OCI-LY7 (cell line): ENCODE results near the gene ORMDL2. TPM values are rescaled to one million over a fixed set of nuclear protein-coding genes. Genes with fewer than 3 reads are reported as not detected.

Experiments used
- BruUV-seq: library from RNA; stranded (reverse); fragments of 400-500 nt; replicated peaks from 2 replicates; lab custom pipeline; 2021; lab: Mats Ljungman, UMichigan
- CTCF ChIA-PET: fragments of 300-600 bp; sonication (Branson Sonifier 250); formaldehyde crosslinking; loops from one replicate; lab custom pipeline; 2022; ENCODE audit warnings: antibody characterized with exemption; ENCODE audit not compliant: unreplicated experiment; lab: Charles Lee
- POLR2A ChIA-PET: fragments of 300-600 bp; sonication (Branson Sonifier 250); formaldehyde crosslinking; loops from one replicate; lab custom pipeline; 2022; ENCODE audit warnings: antibody characterized with exemption; lab: Charles Lee
- DNase-seq: peaks from one replicate; pipeline ENCODE4 v3.0.0-alpha.2; 2015; ENCODE audit warnings: low spot score
- H2AFZ ChIP-seq: fragments of 200-600 bp; sonication (generic), shearing (Covaris generic); 2 replicates; pipeline ENCODE4 v1.6.1; 2014; ENCODE audit warnings: mild to moderate bottlenecking, antibody characterized with exemption, low read length, moderate library complexity
- H3K27ac ChIP-seq: fragments of 200-600 bp; sonication (generic); 2 replicates; pipeline ENCODE4 v1.5.1; 2014; ENCODE audit warnings: mixed run types, low read depth, mild to moderate bottlenecking, moderate library complexity, low read length, inconsistent platforms; ENCODE audit not compliant: poor library complexity, severe bottlenecking
- H3K36me3 ChIP-seq: fragments of 200-600 bp; sonication (generic); 2 replicates; pipeline ENCODE4 v1.6.1; 2014; ENCODE audit warnings: mild to moderate bottlenecking, antibody characterized with exemption, low read length, moderate library complexity, mixed read lengths; ENCODE audit not compliant: insufficient read depth
- H3K4me1 ChIP-seq: fragments of 200-600 bp; sonication (generic); 2 replicates; pipeline ENCODE4 v1.5.1; 2014; ENCODE audit warnings: mild to moderate bottlenecking, low read length; ENCODE audit not compliant: insufficient read depth, poor library complexity, severe bottlenecking
- H3K4me2 ChIP-seq: fragments of 200-600 bp; sonication (generic); 2 replicates; pipeline ENCODE4 v1.6.1; 2014; ENCODE audit warnings: mild to moderate bottlenecking, low read length
- H3K4me3 ChIP-seq: fragments of 200-600 bp; sonication (generic); 2 replicates; pipeline ENCODE4 v1.5.1; 2014; ENCODE audit warnings: mild to moderate bottlenecking, low read depth, low read length; ENCODE audit not compliant: poor library complexity, severe bottlenecking
- H3K79me2 ChIP-seq: fragments of 200-600 bp; sonication (generic); 2 replicates; pipeline ENCODE4 v1.6.1; 2016; ENCODE audit warnings: low read depth, mild to moderate bottlenecking, low read length, moderate library complexity, mixed read lengths; ENCODE audit not compliant: insufficient read depth
- H3K9me2 ChIP-seq: fragments of 200-600 bp; sonication (generic); 2 replicates; pipeline ENCODE4 v1.6.1; 2016; ENCODE audit warnings: mild to moderate bottlenecking, low read length, mixed read lengths; ENCODE audit not compliant: insufficient read depth
- H3K9me3 ChIP-seq: fragments of 200-600 bp; sonication (generic); 2 replicates; pipeline ENCODE4 v1.6.1; 2014; ENCODE audit warnings: mild to moderate bottlenecking, mixed run types, low read length, mixed read lengths
- H4K20me1 ChIP-seq: fragments of 200-600 bp; sonication (generic); 2 replicates; pipeline ENCODE4 v1.6.1; 2014; ENCODE audit warnings: mild to moderate bottlenecking, antibody characterized with exemption, low read length, moderate library complexity, mixed read lengths; ENCODE audit not compliant: insufficient read depth
- EZH2phosphoT487 ChIP-seq: fragments of 200-600 bp; sonication (generic); IDR thresholded peaks from 2 replicates; pipeline ENCODE4 v1.6.1; 2018; ENCODE audit warnings: low read depth, borderline replicate concordance, mild to moderate bottlenecking, mixed run types, antibody characterized with exemption, low read length, moderate library complexity, mixed read lengths
- intact Hi-C: fragments of 100-400 bp; cut with micrococcal nuclease; formaldehyde crosslinking; loops from one replicate; pipeline ENCODE4 v1.10.0; 2022; ENCODE audit not compliant: unreplicated experiment
- total RNA-seq, 2 experiments: library from RNA; depleted of rRNA in 1 of 2; stranded (reverse); fragments of >200 nt in 1 of 2; shearing (Covaris generic) in 1 of 2; gene quantifications; 2 replicates each; pipeline ENCODE4 v1.2.3, GENCODE V29; 2014 to 2022
- TF ChIP-seq, protein P1 (sequence below): fragments of 200-600 bp; sonication (generic); conservative IDR thresholded peaks from 2 replicates; pipeline ENCODE4 v1.5.1; 2014; ENCODE audit warnings: mild to moderate bottlenecking, antibody characterized with exemption, low read length, moderate library complexity, mixed read lengths

Gene ORMDL2
- total RNA-seq, 2 experiments from 2014 or later = 20.0 to 27.1 TPM

GRCh38 chr12:55843431-55843830 is 25.6 kb downstream of the ORMDL2 start:
- DNase-seq = no peak
- Histone ChIP-seq H3K36me3 (no peaks in the 10 kb centered on the region), H4K20me1 (no peaks in the 10 kb centered on the region), H3K4me3 (no peak overlapping the region), H3K27ac (no peak overlapping the region), H3K79me2 (no peaks in the 10 kb centered on the region), H3K9me3 (no peaks in the 10 kb centered on the region), H3K4me1 (no peaks in the 10 kb centered on the region), H2AFZ (no peak overlapping the region), H3K4me2 (no peak overlapping the region), H3K9me2 (no peaks in the 10 kb centered on the region)
- intact Hi-C loops = no loop called here
- no TSS peak for BruUV-seq
- POLR2A ChIA-PET = interaction anchor here (0.5 kb wide), 1 partner anchor 213 kb away, joined by 3 read pairs; no protein-coding TSS in a partner anchor
- TF ChIP-seq, protein P1, sequence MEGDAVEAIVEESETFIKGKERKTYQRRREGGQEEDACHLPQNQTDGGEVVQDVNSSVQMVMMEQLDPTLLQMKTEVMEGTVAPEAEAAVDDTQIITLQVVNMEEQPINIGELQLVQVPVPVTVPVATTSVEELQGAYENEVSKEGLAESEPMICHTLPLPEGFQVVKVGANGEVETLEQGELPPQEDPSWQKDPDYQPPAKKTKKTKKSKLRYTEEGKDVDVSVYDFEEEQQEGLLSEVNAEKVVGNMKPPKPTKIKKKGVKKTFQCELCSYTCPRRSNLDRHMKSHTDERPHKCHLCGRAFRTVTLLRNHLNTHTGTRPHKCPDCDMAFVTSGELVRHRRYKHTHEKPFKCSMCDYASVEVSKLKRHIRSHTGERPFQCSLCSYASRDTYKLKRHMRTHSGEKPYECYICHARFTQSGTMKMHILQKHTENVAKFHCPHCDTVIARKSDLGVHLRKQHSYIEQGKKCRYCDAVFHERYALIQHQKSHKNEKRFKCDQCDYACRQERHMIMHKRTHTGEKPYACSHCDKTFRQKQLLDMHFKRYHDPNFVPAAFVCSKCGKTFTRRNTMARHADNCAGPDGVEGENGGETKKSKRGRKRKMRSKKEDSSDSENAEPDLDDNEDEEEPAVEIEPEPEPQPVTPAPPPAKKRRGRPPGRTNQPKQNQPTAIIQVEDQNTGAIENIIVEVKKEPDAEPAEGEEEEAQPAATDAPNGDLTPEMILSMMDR = no peak
- TF ChIP-seq EZH2phosphoT487 = no peak
- CTCF ChIA-PET = no interaction called here

DNA sequence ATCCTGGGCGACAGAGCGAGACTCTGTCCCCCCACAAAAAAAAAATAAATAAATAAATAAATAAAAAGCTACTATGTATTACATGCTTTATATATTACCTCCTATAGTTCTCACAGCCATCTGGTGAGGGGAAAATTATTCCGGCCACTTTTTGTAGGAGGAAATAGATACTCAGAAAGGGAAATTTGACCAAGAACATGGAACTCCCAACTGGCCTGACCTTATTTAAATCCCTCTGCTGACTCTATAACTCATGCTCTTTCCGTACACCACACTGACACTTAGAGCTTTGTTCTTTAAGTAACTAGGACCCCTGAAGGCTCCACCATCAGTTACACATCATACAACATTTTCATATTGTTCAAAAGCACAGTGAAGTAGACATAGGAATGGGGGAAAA is 27.1 kb downstream of the ORMDL2 start:
- H3K27ac ChIP-seq = no peak overlapping the region
- intact Hi-C loops = no loop called here
- POLR2A ChIA-PET = interaction anchor here (0.8 kb wide), 1 partner anchor 83 kb away, joined by 3 read pairs; the partner anchor contains the start of gene PYM1
- no peaks in the 10 kb centered on the region for H4K20me1 ChIP-seq
- H3K4me1 ChIP-seq = no peaks in the 10 kb centered on the region
- TF ChIP-seq, protein P1 = no peak
- TF ChIP-seq EZH2phosphoT487 = no peak
- no peak overlapping the region for H2AFZ ChIP-seq
- H3K79me2 ChIP-seq = no peaks in the 10 kb centered on the region
- no peaks in the 10 kb centered on the region for H3K9me3 ChIP-seq
- H3K4me2 ChIP-seq = no peak overlapping the region
- H3K36me3 ChIP-seq = no peaks in the 10 kb centered on the region
- BruUV-seq = no TSS peak
- no peaks in the 10 kb centered on the region for H3K9me2 ChIP-seq
- no peak for DNase-seq
- H3K4me3 ChIP-seq = no peak overlapping the region
- CTCF ChIA-PET = no interaction called here

GRCh38 chr12:55845361-55845760 is 27.5 kb downstream of the ORMDL2 start:
- DNase-seq = no peak
- Histone ChIP-seq H3K36me3 (no peaks in the 10 kb centered on the region), H2AFZ (no peak overlapping the region), H3K9me2 (no peaks in the 10 kb centered on the region), H4K20me1 (no peaks in the 10 kb centered on the region), H3K4me1 (no peaks in the 10 kb centered on the region), H3K27ac (no peak overlapping the region), H3K9me3 (no peaks in the 10 kb centered on the region), H3K4me2 (no peak overlapping the region), H3K79me2 (no peaks in the 10 kb centered on the region), H3K4me3 (no peak overlapping the region)
- TF ChIP-seq, protein P1 = no peak
- no peak for TF ChIP-seq EZH2phosphoT487
- no TSS peak for BruUV-seq
- intact Hi-C loops = no loop called here
- POLR2A ChIA-PET = interaction anchor here (0.8 kb wide), 1 partner anchor 82 kb away, joined by 3 read pairs; the partner anchor contains the start of gene PYM1
- CTCF ChIA-PET = no interaction called here
